Globus pallidus (tissue), 1 donor: ENCODE measurements around the gene GAS7.
A peak's percentile ranks its signal among the peaks of the same experiment; 100 is the strongest.

Experiments used
- DNase-seq: peaks from one replicate; pipeline ENCODE4 v3.0.0-alpha.2; 2015; ENCODE audit warnings: low spot score

Gene GAS7

GRCh38 chr17:9916108-9916507, 282.3 kb downstream of the GAS7 start:
- DNase-seq, result no peak

GRCh38 chr17:9913476-9913875, 284.9 kb downstream of the GAS7 start:
- no peak for DNase-seq

DNA sequence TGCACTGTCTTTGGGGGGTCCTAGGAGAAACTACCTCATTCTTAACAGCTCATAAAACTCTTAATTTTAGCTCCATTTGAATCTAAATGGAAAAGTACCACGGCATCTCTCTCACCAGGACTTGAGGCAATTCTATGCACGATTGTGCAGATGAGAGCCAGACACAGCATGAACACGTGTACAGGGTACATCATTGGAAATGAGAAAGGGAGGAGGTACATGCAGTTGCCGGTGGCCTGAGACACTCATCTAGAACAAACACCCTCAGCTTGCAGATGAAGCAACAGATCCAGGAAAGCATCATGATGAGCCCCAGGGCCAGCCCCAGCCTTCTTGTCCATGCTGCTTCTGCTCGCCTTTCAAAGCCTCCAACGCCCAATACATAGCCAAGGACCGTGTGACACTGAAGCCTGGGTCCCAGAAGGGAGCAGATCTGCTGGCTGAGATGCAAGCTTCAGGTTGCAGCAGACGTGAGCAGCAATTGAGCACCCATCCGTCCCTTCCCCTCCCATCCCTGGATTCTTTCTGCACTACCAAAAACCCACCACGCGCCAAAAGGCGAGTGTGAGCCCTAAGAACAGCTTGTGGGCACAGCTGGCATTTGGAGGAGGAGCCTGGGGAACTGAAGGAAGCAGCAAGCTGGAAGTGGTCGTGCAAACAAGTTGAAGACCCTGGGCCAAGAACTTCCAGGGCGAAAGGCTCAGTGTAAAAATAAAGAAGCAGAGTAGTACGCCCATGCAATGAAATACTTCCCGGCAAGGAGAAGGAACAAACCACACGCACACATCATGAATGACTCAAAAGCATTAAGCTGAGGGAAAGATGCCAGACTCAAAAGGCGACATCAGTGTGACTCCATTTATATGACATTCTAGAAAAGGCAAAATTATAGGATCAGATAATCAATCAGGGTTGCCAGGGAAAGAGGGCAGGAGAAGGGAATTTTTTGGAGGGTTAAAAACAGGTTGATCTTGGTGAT, 286.0 kb downstream of the GAS7 start:
- no peak for DNase-seq

DNA sequence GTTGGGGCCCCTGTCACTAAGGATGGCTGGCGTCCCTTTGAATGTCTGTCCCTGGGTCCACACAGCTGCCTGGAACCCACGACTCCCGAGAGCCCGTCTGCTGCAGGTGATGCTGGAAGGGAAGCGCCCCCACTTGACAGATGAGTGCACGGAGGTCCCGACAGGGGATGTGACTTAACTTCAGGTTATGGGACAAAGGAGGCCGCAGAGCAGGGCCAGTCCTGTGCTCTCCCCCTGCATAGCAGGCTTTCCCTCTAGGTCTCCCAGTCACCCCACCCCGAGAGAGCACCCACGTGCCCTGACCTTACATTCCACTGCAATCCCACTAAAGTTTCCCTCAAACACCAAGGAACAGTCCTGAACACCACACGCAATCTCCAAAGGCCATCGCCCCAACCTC, 287.3 kb downstream of the GAS7 start:
- DNase-seq, result no peak

DNA sequence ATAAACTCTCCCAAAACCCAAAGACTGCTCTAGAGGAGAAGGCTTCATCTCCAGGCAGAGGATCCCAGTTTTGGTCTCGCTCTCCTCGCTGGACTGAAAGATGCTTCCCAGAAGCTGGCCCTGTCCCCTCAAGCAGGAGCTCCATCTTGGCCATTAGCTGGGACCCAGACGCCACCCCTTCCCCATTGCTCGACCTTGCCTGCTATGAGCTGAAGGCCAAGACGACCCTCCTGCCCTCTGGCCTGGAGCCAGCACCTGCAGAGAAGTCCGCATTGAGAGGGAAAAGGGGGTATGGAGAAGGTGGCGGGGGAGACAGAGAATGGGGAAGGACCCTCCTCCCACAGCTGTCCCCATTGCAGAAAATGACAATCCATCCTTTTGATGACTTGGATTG, 289.8 kb downstream of the GAS7 start:
- no peak for DNase-seq

DNA sequence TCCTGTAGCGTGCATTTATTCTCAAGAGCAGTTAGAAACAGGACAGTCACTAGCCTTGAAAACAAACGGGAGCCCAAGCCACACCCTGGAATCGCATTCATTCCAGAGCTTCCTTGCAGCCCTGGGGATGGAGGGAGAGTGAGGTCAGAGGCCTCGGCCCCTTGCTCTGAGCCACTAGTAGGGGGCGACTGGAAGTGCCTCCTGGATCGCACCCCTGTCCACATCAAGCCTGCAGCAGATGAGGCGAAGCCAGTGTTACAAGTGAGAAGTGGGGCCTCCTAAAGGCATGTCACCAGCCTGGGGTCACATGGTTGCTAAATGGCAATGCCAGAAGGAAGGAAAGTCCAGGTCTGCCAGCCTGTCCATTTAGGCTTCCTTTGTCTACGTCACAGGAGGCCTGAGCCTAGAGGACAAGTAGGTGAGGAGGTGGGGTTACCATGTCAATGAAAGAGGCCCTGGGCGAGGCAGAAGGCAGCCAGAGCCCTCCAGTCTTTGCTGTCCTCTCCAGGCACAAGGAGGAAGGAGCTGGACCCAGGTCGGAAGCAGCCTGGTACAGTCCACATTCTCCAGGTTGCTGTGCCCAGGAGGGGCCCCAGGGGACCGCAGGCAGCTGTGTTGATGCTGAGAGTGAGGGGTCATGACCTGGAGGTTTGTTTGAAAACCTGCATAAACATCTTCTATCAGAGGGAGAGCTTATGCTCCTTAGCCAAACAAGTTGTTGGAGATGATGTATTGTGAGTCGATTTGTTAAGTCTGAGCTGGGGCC, 290.3 kb downstream of the GAS7 start:
- DNase-seq, result no peak

GRCh38 chr17:9907131-9907530, 291.3 kb downstream of the GAS7 start:
- no peak for DNase-seq

DNA sequence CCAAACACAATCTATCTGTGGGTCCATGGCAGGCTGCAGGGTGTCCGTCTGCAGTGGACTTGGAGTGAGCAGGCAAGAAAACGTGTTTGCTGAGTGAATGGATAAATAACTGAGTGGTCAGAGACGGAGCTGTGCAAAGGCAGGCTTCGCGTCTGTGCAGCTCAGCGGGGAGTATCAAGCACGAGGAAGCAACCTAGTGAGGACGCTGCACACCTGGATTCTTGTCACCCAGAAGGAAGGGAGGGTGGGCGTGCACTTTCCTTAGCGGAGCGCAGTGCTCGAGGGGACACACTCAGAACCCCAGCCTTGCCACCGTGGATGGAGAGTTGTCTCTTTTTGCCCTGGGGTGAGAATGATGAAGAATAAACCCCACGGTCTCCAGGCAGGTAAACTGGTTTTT, 291.8 kb downstream of the GAS7 start:
- DNase-seq, result no peak

DNA sequence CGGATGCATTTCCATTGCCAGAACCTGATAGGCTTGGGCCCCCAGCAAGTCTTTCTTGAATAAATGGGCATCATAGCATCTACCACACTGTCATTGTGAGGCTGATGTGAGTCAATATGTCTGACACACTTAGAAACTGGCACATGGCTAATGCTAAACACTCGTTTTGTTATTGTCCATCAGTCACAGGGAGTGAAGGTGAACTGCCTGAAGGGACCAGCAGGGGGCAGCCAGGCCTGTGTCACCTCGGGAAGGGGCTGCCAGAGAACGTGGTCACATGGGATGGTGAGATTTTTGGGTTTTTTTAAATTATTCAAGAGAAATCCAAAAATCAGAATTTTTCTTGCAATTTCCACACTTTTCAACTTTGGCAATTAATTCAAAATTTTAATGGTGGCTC, 292.5 kb downstream of the GAS7 start:
- DNase-seq, result peak; percentile 20

DNA sequence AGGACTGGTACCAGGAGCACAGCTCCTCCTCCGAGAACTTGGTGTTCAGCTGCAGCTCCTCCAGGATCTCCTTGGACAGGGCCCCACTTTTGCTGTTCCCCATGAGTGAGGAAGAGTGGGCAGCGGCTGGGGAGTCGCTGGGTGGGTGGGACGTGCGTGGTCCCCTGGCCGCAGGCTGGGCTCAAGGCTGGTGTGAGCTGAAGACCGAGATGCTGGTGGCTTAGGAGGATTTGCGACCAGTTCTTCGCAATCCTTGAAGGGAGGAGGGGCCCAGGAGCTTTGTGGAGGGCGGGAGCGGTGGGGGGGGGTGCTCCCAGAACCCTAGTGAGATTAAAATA, 293.4 kb downstream of the GAS7 start, which contains the start of gene RCVRN:
Gene RCVRN (minus strand): TSS at position 194 of the 338 bp plus-strand sequence. CDS start 91 bp downstream, at position 103.
- no peak for DNase-seq

GRCh38 chr17:9904277-9905077, 293.9 kb downstream of the GAS7 start:
- DNase-seq, result no peak

DNA sequence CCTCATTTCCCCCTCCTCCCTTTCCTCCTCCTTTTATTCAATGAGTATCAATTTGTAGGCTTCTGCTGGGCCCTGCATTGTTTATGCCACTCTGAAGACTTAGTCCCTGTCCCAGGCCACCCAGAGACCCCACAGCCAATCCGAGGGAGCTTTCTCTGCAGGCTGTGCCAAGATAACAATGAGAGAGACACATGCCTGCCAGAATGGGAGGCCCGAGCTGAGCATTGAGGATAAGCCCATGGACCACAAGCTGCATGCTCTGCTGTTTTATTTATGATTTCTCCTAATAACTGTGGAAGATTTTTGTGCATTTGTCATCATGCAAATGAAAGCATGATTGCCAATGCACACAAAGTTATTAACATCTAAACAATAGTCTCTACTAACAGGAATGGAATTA, 296.3 kb downstream of the GAS7 start:
- DNase-seq, result no peak

GRCh38 chr17:9900784-9901183, 297.6 kb downstream of the GAS7 start:
- no peak for DNase-seq

DNA sequence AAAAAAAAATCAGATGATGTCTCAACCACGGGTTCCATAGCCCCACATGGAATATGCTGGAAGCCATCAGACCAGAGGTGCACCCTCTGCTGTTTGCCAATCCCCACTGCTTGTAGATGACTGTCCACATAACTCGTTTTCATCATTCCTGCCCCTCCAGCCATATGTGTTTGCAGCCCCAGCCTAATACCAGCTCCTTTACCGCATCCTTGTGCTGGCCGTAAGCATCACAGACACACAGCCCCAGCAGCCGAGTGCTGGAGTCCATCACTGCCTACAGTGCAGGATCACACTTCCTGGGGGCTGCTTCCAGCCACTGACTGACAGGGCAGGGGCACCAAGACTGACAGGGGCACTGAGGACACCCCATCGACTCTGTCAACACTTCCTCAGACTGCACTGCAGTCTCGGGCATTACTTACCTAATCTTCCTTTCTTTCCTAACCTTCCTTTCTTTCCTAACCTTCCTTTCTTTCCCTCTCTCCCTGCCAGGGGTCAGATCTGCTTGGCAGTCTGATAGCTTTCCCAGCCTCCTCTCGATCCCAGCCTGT, 298.3 kb downstream of the GAS7 start:
- no peak for DNase-seq

- no peak for DNase-seq
Measured at GRCh38 chr17:9899280-9900043, 298.9 kb downstream of the GAS7 start.

- no peak for DNase-seq
Measured at GRCh38 chr17:9898812-9899211, 299.6 kb downstream of the GAS7 start.

- DNase-seq, result no peak
Measured at GRCh38 chr17:9897372-9897968, 300.9 kb downstream of the GAS7 start.

DNA sequence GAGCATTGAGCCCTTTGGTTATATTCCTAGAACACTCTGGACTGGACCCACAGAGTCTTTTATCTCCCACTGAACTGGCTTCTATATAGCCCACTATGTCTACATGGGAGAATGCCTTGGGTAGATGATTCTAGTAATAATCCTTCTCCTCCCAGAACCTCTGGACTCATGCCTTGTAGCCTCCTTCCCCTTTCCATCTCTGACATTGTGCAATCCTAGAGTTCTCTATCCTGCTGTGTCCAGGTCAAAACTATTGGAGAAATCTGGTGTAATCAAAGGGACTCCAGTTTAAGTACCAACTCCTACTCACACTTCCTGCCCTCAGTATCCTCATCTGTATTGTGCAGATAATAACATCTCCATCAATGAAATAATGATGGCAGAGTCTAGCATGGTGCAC, 302.5 kb downstream of the GAS7 start:
- DNase-seq, result no peak

DNA sequence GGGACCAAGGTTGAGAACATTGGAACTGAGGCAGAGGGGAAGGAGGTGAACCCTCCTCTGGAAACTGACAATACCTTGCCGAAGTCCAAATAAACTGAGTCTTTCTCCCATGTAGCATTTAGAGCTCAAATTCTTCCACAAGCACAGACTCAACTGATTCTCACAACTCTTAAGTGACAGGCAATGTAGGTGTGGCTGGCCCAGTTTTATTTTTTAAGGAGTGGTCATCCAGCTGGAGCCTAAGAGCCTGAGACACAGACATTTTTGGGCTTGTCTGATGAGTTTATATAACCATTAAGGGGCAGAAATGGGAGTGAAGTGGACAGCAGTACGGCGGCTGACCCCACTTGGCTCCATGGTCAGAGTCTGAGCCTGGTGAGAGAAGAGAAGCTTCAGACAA, 304.2 kb downstream of the GAS7 start:
- no peak for DNase-seq

GRCh38 chr17:9893411-9894012, 304.9 kb downstream of the GAS7 start:
- DNase-seq, result no peak
